ENCODE data around the gene CHAMP1. TPM values are rescaled to one million over a fixed set of nuclear protein-coding genes. Genes with fewer than 3 reads are reported as not detected.

Gene CHAMP1
- total RNA-seq, 1 experiment from 2014 or later, result 42.1 TPM

DNA sequence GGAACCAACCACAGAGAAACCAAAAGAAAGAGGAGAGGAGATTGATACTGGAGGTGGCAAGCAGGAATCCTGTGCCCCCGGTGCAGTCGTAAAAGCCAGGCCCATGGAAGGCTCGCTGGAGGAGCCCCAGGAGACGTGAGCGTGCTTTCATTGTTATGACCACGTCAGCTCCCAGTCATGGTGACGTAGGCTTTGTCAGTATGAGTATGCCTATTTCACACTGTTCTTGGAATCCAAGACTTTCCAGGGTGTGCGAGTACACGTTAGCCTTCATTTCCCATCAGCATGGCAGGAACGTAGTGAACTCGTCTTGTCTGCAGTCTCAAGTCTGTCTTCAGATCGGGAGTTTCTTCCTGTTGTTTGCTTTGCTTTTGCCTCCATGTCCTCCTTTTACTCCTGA lies 15.4 kb upstream of the CHAMP1 start:
- peaks cover 57% of the 10 kb centered on the region for H3K36me3 Mint-ChIP-seq (ENCODE audit: insufficient read depth, unreplicated experiment)
- Histone ChIP-seq H3K4me1 (no peaks in the 10 kb centered on the region), H3K36me3 (ENCODE audit: control insufficient read depth, insufficient read depth, low read length) (peaks cover 2% of the 10 kb centered on the region), H3K4me3 (ENCODE audit: low read depth, low read length) (no peak overlapping the region), H3K27me3 (replicated peaks; ENCODE audit: control insufficient read depth, insufficient read depth, low read length) (no peaks in the 10 kb centered on the region), H3K9me3 (no peaks in the 10 kb centered on the region)
- intact Hi-C loops (cut with micrococcal nuclease; ENCODE audit: unreplicated experiment), result no loop called here
- CTCF ChIA-PET, result no interaction called here
- no peak overlapping the region for H3K27ac Mint-ChIP-seq (ENCODE audit: unreplicated experiment)
- no peak for DNase-seq
- no peaks in the 10 kb centered on the region for H3K4me1 Mint-ChIP-seq (ENCODE audit: low read depth, unreplicated experiment)
- TF ChIP-seq, protein P1, sequence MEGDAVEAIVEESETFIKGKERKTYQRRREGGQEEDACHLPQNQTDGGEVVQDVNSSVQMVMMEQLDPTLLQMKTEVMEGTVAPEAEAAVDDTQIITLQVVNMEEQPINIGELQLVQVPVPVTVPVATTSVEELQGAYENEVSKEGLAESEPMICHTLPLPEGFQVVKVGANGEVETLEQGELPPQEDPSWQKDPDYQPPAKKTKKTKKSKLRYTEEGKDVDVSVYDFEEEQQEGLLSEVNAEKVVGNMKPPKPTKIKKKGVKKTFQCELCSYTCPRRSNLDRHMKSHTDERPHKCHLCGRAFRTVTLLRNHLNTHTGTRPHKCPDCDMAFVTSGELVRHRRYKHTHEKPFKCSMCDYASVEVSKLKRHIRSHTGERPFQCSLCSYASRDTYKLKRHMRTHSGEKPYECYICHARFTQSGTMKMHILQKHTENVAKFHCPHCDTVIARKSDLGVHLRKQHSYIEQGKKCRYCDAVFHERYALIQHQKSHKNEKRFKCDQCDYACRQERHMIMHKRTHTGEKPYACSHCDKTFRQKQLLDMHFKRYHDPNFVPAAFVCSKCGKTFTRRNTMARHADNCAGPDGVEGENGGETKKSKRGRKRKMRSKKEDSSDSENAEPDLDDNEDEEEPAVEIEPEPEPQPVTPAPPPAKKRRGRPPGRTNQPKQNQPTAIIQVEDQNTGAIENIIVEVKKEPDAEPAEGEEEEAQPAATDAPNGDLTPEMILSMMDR (IDR thresholded peaks at IDR 0.05; ENCODE audit: insufficient read depth in 1 of 2, low read depth in 1 of 2, low read length in 1 of 2, severe bottlenecking in 1 of 2, unreplicated experiment in 1 of 2), result no peak
- POLR2A ChIA-PET, result no interaction called here
- BruUV-seq (replicated peaks), result no TSS peak
- H3K27me3 Mint-ChIP-seq (ENCODE audit: insufficient read depth, unreplicated experiment), result no peaks in the 10 kb centered on the region
- no peaks in the 10 kb centered on the region for H3K9me3 Mint-ChIP-seq (ENCODE audit: unreplicated experiment)
- H3K4me3 Mint-ChIP-seq (ENCODE audit: unreplicated experiment), result no peak overlapping the region

DNA sequence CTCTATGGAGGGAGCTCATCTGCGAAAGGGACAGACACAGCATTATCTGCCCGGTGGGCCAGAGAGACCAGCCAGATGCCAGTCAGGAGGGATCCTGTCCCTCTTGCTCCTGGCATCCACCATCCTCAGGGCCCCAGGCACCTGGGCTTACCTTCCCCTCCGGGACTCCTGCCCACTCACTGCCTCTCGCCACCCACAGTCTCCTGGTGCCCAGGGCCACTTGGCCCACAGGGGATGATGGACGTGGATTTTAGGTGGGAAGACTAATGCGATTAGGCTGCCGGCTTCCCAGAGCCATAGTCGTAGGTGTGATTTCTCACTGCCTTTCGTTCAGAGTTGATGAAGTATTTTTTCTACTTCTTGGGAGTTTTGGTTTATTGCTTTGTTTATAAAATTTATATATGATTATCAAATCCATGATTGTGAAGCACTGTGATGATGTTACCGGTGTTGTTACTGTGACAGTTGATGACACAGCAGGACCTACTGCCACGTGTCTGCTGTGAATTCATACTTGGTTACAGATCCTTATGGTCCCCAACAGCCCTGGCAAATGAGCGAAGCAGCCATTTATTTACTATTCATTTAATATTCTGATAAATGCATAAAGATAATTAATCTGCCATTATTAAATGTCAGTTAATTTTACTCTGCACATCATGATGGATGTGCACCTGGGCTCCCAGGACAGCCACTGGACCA lies 14.5 kb upstream of the CHAMP1 start:
- peaks cover 2% of the 10 kb centered on the region for H3K36me3 ChIP-seq (ENCODE audit: control insufficient read depth, insufficient read depth, low read length)
- CTCF ChIA-PET, result no interaction called here
- POLR2A ChIA-PET, result no interaction called here
- peaks cover 50% of the 10 kb centered on the region for H3K36me3 Mint-ChIP-seq (ENCODE audit: insufficient read depth, unreplicated experiment)
- no peak for DNase-seq
- H3K4me3 Mint-ChIP-seq (ENCODE audit: unreplicated experiment), result no peak overlapping the region
- intact Hi-C loops (cut with micrococcal nuclease; ENCODE audit: unreplicated experiment), result no loop called here
- H3K27me3 Mint-ChIP-seq (ENCODE audit: insufficient read depth, unreplicated experiment), result no peaks in the 10 kb centered on the region
- H3K4me1 ChIP-seq, result no peaks in the 10 kb centered on the region
- no peaks in the 10 kb centered on the region for H3K27me3 ChIP-seq (replicated peaks; ENCODE audit: control insufficient read depth, insufficient read depth, low read length)
- no TSS peak for BruUV-seq (replicated peaks)
- no peaks in the 10 kb centered on the region for H3K9me3 ChIP-seq
- H3K9me3 Mint-ChIP-seq (ENCODE audit: unreplicated experiment), result no peaks in the 10 kb centered on the region
- TF ChIP-seq, protein P1 (IDR thresholded peaks at IDR 0.05; ENCODE audit: insufficient read depth in 1 of 2, low read depth in 1 of 2, low read length in 1 of 2, severe bottlenecking in 1 of 2, unreplicated experiment in 1 of 2), result no peak
- H3K4me3 ChIP-seq (ENCODE audit: low read depth, low read length), result no peak overlapping the region
- no peaks in the 10 kb centered on the region for H3K4me1 Mint-ChIP-seq (ENCODE audit: low read depth, unreplicated experiment)
- no peak overlapping the region for H3K27ac Mint-ChIP-seq (ENCODE audit: unreplicated experiment)

GRCh38 chr13:114303700-114304327 lies 10.5 kb upstream of the CHAMP1 start:
- Mint-ChIP-seq H3K4me1 (ENCODE audit: low read depth, unreplicated experiment) (no peaks in the 10 kb centered on the region), H3K27ac (ENCODE audit: unreplicated experiment) (no peak overlapping the region), H3K36me3 (ENCODE audit: insufficient read depth, unreplicated experiment) (peaks cover 59% of the 10 kb centered on the region), H3K9me3 (ENCODE audit: unreplicated experiment) (no peaks in the 10 kb centered on the region), H3K4me3 (ENCODE audit: unreplicated experiment) (no peak overlapping the region), H3K27me3 (ENCODE audit: insufficient read depth, unreplicated experiment) (no peaks in the 10 kb centered on the region)
- Histone ChIP-seq H3K36me3 (ENCODE audit: control insufficient read depth, insufficient read depth, low read length) (peaks cover 2% of the 10 kb centered on the region), H3K4me3 (ENCODE audit: low read depth, low read length) (no peak overlapping the region), H3K4me1 (no peaks in the 10 kb centered on the region), H3K9me3 (no peaks in the 10 kb centered on the region), H3K27me3 (replicated peaks; ENCODE audit: control insufficient read depth, insufficient read depth, low read length) (no peaks in the 10 kb centered on the region)
- TF ChIP-seq, protein P1 (IDR thresholded peaks at IDR 0.05; ENCODE audit: insufficient read depth in 1 of 2, low read depth in 1 of 2, low read length in 1 of 2, severe bottlenecking in 1 of 2, unreplicated experiment in 1 of 2), result no peak
- intact Hi-C loops (cut with micrococcal nuclease; ENCODE audit: unreplicated experiment), result no loop called here
- no TSS peak for BruUV-seq (replicated peaks)
- DNase-seq, result no peak
- CTCF ChIA-PET, result no interaction called here
- POLR2A ChIA-PET, result no interaction called here
